Measurements from ENCODE around the gene ASRGL1. TPM values are rescaled to one million over a fixed set of nuclear protein-coding genes. Genes with fewer than 3 reads are reported as not detected.
A peak's percentile ranks its signal among the peaks of the same experiment; 100 is the strongest.

ASRGL1 gene
- total and polyA plus RNA-seq, 2 of the 13 experiments (the other 11 are each of a cell fraction or from before 2014, with no cell fraction given) = 50.8 to 97.5 TPM

DNA sequence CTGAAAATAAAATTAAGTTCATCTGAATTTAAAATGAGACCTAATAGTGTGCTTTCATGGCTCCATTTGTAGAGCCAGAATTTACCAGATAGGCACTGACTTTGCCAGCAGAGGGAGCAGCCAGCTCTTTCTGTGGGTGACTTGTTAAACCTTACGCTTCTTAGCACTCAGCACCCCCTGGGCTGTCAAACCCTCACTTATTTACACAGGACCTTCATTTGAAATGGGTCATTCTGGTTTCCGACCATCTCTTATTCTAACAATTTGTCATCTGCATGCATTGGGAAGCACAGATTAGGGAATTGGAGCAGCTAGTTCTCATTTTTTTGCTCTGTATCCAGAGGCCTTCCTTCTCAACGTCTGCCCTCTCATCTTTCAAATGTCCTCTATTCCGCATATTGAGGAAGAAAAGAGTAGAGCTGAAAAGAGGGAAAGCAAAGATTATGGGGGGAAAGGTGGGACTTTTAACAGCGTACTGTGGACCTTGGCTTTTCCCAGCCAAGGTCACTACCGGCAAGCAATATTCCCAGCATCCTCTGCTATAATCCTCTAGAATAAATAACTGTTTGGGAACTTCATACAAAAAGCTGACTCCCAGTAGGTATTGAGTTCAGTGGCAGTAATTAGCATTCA, 3.1 kb downstream of the ASRGL1 start (continued):
- TF ChIP-seq, protein P1, sequence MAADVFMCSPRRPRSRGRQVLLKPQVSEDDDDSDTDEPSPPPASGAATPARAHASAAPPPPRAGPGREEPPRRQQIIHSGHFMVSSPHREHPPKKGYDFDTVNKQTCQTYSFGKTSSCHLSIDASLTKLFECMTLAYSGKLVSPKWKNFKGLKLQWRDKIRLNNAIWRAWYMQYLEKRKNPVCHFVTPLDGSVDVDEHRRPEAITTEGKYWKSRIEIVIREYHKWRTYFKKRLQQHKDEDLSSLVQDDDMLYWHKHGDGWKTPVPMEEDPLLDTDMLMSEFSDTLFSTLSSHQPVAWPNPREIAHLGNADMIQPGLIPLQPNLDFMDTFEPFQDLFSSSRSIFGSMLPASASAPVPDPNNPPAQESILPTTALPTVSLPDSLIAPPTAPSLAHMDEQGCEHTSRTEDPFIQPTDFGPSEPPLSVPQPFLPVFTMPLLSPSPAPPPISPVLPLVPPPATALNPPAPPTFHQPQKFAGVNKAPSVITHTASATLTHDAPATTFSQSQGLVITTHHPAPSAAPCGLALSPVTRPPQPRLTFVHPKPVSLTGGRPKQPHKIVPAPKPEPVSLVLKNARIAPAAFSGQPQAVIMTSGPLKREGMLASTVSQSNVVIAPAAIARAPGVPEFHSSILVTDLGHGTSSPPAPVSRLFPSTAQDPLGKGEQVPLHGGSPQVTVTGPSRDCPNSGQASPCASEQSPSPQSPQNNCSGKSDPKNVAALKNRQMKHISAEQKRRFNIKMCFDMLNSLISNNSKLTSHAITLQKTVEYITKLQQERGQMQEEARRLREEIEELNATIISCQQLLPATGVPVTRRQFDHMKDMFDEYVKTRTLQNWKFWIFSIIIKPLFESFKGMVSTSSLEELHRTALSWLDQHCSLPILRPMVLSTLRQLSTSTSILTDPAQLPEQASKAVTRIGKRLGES (CRISPR knock-in tag; IDR thresholded peaks at IDR 0.05; ENCODE audit: borderline replicate concordance) = no peak
- TF ChIP-seq ASH2L (IDR thresholded peaks at IDR 0.05; ENCODE audit: insufficient read length, low read depth, low read length) (peak; percentile 70), SAP130 (CRISPR knock-in tag; IDR thresholded peaks at IDR 0.05; ENCODE audit: low read depth) (peak; percentile 61), DR1 (CRISPR knock-in tag; IDR thresholded peaks at IDR 0.05) (no peak), ZNF383 (CRISPR knock-in tag; IDR thresholded peaks at IDR 0.05; ENCODE audit: borderline replicate concordance) (no peak), BHLHE40 (IDR thresholded peaks at IDR 0.05; ENCODE audit: low read length) (no peak), ZSCAN20 (CRISPR knock-in tag; IDR thresholded peaks at IDR 0.05; ENCODE audit: borderline replicate concordance) (no peak), HNF4G (IDR thresholded peaks at IDR 0.05; ENCODE audit: borderline replicate concordance, low read depth, low read length) (peak; percentile 77), HNF4G (CRISPR knock-in tag; IDR thresholded peaks at IDR 0.05; ENCODE audit: borderline replicate concordance, low read depth) (peak; percentile 56; the same call in 1 of the 2 replicates), NFYC (CRISPR knock-in tag; IDR thresholded peaks at IDR 0.05) (no peak)
- TF ChIP-seq, protein P2, sequence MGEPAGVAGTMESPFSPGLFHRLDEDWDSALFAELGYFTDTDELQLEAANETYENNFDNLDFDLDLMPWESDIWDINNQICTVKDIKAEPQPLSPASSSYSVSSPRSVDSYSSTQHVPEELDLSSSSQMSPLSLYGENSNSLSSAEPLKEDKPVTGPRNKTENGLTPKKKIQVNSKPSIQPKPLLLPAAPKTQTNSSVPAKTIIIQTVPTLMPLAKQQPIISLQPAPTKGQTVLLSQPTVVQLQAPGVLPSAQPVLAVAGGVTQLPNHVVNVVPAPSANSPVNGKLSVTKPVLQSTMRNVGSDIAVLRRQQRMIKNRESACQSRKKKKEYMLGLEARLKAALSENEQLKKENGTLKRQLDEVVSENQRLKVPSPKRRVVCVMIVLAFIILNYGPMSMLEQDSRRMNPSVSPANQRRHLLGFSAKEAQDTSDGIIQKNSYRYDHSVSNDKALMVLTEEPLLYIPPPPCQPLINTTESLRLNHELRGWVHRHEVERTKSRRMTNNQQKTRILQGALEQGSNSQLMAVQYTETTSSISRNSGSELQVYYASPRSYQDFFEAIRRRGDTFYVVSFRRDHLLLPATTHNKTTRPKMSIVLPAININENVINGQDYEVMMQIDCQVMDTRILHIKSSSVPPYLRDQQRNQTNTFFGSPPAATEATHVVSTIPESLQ (CRISPR knock-in tag; conservative IDR thresholded peaks at IDR 0.05) = no peak
- TF ChIP-seq, protein P3, sequence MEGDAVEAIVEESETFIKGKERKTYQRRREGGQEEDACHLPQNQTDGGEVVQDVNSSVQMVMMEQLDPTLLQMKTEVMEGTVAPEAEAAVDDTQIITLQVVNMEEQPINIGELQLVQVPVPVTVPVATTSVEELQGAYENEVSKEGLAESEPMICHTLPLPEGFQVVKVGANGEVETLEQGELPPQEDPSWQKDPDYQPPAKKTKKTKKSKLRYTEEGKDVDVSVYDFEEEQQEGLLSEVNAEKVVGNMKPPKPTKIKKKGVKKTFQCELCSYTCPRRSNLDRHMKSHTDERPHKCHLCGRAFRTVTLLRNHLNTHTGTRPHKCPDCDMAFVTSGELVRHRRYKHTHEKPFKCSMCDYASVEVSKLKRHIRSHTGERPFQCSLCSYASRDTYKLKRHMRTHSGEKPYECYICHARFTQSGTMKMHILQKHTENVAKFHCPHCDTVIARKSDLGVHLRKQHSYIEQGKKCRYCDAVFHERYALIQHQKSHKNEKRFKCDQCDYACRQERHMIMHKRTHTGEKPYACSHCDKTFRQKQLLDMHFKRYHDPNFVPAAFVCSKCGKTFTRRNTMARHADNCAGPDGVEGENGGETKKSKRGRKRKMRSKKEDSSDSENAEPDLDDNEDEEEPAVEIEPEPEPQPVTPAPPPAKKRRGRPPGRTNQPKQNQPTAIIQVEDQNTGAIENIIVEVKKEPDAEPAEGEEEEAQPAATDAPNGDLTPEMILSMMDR (CRISPR knock-in tag; IDR thresholded peaks at IDR 0.05) = peak; percentile 57
- TF ChIP-seq, protein P4, sequence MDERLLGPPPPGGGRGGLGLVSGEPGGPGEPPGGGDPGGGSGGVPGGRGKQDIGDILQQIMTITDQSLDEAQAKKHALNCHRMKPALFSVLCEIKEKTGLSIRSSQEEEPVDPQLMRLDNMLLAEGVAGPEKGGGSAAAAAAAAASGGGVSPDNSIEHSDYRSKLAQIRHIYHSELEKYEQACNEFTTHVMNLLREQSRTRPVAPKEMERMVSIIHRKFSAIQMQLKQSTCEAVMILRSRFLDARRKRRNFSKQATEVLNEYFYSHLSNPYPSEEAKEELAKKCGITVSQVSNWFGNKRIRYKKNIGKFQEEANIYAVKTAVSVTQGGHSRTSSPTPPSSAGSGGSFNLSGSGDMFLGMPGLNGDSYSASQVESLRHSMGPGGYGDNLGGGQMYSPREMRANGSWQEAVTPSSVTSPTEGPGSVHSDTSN (CRISPR knock-in tag; IDR thresholded peaks at IDR 0.05) = no peak
- TF ChIP-seq, protein P5, sequence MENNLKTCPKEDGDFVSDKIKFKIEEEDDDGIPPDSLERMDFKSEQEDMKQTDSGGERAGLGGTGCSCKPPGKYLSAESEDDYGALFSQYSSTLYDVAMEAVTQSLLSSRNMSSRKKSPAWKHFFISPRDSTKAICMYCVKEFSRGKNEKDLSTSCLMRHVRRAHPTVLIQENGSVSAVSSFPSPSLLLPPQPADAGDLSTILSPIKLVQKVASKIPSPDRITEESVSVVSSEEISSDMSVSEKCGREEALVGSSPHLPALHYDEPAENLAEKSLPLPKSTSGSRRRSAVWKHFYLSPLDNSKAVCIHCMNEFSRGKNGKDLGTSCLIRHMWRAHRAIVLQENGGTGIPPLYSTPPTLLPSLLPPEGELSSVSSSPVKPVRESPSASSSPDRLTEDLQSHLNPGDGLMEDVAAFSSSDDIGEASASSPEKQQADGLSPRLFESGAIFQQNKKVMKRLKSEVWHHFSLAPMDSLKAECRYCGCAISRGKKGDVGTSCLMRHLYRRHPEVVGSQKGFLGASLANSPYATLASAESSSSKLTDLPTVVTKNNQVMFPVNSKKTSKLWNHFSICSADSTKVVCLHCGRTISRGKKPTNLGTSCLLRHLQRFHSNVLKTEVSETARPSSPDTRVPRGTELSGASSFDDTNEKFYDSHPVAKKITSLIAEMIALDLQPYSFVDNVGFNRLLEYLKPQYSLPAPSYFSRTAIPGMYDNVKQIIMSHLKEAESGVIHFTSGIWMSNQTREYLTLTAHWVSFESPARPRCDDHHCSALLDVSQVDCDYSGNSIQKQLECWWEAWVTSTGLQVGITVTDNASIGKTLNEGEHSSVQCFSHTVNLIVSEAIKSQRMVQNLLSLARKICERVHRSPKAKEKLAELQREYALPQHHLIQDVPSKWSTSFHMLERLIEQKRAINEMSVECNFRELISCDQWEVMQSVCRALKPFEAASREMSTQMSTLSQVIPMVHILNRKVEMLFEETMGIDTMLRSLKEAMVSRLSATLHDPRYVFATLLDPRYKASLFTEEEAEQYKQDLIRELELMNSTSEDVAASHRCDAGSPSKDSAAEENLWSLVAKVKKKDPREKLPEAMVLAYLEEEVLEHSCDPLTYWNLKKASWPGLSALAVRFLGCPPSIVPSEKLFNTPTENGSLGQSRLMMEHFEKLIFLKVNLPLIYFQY (CRISPR knock-in tag; IDR thresholded peaks at IDR 0.05; ENCODE audit: borderline replicate concordance) = no peak
- TF ChIP-seq, protein P6, sequence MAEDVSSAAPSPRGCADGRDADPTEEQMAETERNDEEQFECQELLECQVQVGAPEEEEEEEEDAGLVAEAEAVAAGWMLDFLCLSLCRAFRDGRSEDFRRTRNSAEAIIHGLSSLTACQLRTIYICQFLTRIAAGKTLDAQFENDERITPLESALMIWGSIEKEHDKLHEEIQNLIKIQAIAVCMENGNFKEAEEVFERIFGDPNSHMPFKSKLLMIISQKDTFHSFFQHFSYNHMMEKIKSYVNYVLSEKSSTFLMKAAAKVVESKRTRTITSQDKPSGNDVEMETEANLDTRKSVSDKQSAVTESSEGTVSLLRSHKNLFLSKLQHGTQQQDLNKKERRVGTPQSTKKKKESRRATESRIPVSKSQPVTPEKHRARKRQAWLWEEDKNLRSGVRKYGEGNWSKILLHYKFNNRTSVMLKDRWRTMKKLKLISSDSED (CRISPR knock-in tag; IDR thresholded peaks at IDR 0.05) = no peak

Measured in HepG2 (cell line).